Nucleus accumbens (tissue), 56 donors: ENCODE data around the gene NTSR2.

ENCODE experiments used
- DNase-seq, 56 donors: peaks; one replicate each; lab custom pipeline; 2025; lab: John Stamatoyannopoulos, UW

NTSR2 gene

GRCh38 chr2:11633923-11634478 lies 36.0 kb downstream of the NTSR2 start:
- no peak for DNase-seq

- DNase-seq, result no peak
These were observed 38.5 kb downstream of the NTSR2 start for GRCh38 chr2:11631462-11631861.

- no peak for DNase-seq
These were observed 39.1 kb downstream of the NTSR2 start for GRCh38 chr2:11630855-11631254.

- DNase-seq, result no peak
These were observed 40.1 kb downstream of the NTSR2 start for GRCh38 chr2:11629851-11630250.

- no peak for DNase-seq
These were observed 40.8 kb downstream of the NTSR2 start for GRCh38 chr2:11629215-11629614.

- no peak for DNase-seq
These were observed 41.3 kb downstream of the NTSR2 start for GRCh38 chr2:11628675-11629074.

GRCh38 chr2:11625671-11626070 lies 44.3 kb downstream of the NTSR2 start:
- DNase-seq, result no peak

GRCh38 chr2:11624893-11625292 lies 45.1 kb downstream of the NTSR2 start:
- no peak for DNase-seq

- DNase-seq, result no peak
These were observed 47.4 kb downstream of the NTSR2 start for GRCh38 chr2:11622611-11623010.

GRCh38 chr2:11621410-11621809 lies 48.6 kb downstream of the NTSR2 start:
- DNase-seq, result peak in 7 of 56 donors; percentile 10 to 34 (median 16)

GRCh38 chr2:11618708-11619062 lies 51.3 kb downstream of the NTSR2 start:
- DNase-seq, result no peak

- DNase-seq, result no peak
These were observed 51.8 kb downstream of the NTSR2 start for GRCh38 chr2:11617984-11618707.

GRCh38 chr2:11617527-11617926 lies 52.5 kb downstream of the NTSR2 start:
- no peak for DNase-seq

- DNase-seq, result no peak
These were observed 53.1 kb downstream of the NTSR2 start for GRCh38 chr2:11616851-11617415.

GRCh38 chr2:11616097-11616687 lies 53.8 kb downstream of the NTSR2 start:
- DNase-seq, result no peak

GRCh38 chr2:11615209-11615608 lies 54.8 kb downstream of the NTSR2 start:
- DNase-seq, result no peak

GRCh38 chr2:11613297-11613696 lies 56.7 kb downstream of the NTSR2 start:
- DNase-seq, result no peak

- DNase-seq, result no peak
These were observed 57.3 kb downstream of the NTSR2 start for GRCh38 chr2:11612553-11613215.

GRCh38 chr2:11611251-11611650 lies 58.7 kb downstream of the NTSR2 start:
- DNase-seq, result no peak

GRCh38 chr2:11610624-11611242 lies 59.3 kb downstream of the NTSR2 start:
- DNase-seq, result no peak
